HTR-8/SVneo (cell line): ENCODE measurements around the gene CLEC3B.
"Not testable (repeated sequence)": the region's sequence is repeated elsewhere in the genome, so short reads cannot be mapped to it uniquely, and the experiment has no call there.

ENCODE experiments used
- DNase-seq: peaks from one replicate; pipeline ENCODE4 v3.0.0; 2011; ENCODE audit warnings: low spot score, mixed read lengths; ENCODE audit not compliant: insufficient read length
- FAIRE-seq: peaks from 2 replicates; lab custom pipeline; 2011; peaks lifted over from hg19 to GRCh38; lab: Jason Lieb, UNC

CLEC3B gene

DNA sequence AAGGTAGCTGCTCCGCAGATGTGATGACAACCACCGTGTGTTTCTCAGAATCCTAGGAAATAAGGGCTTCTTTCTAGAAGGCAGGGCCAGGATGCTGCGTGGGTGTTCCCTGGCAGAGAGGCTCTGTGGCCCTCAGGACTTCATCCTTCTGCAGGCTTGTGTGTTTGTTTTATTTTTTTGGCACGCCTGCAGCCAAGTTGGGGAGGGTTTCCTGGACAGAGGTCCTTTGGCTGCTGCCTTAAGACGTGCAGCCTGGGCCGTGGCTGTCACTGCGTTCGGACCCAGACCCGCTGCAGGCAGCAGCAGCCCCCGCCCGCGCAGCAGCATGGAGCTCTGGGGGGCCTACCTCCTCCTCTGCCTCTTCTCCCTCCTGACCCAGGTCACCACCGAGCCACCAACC lies at the start of gene CLEC3B:
Gene CLEC3B (plus strand): TSS at position 266 of the 400 bp plus-strand sequence. CDS start 60 bp downstream, at position 326.
- FAIRE-seq (no peak), DNase-seq (no peak)

DNA sequence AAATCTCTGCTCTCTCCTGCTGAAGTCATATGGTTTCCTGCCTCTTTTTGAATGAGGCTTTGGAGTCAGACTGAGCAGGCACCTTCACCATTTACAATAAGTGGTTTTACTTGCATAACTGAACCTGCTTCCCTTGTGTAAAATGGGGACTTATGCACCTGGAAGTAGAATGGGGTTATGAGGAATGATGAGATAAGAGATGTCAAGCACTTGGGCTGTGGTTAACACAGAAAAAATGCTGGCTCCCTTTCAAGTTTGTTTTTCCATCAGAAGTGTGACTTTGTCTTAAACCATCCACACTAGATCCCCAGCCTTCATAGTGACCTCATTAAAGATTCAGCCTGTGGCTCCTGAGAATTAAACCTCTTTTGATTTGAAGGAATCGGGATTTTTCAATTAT lies 44.9 kb upstream of the CLEC3B start:
- no peak for FAIRE-seq

DNA sequence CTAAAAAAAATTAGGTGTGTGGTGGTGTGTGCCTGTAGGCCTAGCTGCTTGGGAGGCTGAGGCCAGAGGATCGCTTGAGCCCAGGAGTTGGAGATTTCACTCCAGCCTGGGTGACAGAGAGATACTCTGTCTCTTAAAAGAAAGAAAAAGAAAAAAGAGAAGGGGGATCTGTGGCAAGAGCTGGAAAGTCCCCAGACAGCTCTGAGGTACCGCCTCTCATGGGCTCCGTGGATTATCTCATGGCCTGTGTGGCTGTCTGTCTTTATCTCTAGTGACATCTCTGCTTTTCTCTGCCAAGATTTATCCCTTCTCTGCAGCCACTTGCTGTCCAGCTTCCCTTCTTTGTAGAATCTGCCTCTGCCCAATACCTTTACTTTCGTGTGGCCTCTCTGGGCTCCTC lies 44.4 kb upstream of the CLEC3B start:
- DNase-seq (no peak), FAIRE-seq (no peak)

More for the DNA sequence above, 44.9 kb upstream of the CLEC3B start:
- no peak for DNase-seq

- DNase-seq (no peak), FAIRE-seq (no peak)
Measured at GRCh38 chr3:44982817-44983216, 43.3 kb upstream of the CLEC3B start.

- DNase-seq: no peak
- FAIRE-seq: no peak
Measured at GRCh38 chr3:44983484-44983941, 42.6 kb upstream of the CLEC3B start.

DNA sequence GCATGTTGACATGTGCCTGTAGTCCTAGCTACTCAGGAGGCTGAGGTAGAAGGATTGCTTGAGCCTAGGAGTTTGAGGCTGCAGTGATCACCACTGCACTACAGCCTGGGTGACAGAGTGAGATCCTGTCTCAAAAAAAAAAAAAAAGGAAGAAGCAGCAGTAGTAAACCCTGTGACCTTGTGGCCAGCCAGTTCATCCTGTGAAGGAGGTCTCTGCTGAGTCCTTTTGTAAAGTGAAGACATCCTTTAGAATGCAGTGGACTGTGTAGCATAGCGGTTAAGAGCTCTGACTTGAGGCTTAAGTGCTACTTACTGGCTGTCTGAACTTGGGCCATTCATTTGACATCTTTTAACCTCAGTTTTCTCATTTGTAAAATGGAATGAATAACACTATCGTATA lies 41.8 kb upstream of the CLEC3B start:
- no peak for FAIRE-seq

DNA sequence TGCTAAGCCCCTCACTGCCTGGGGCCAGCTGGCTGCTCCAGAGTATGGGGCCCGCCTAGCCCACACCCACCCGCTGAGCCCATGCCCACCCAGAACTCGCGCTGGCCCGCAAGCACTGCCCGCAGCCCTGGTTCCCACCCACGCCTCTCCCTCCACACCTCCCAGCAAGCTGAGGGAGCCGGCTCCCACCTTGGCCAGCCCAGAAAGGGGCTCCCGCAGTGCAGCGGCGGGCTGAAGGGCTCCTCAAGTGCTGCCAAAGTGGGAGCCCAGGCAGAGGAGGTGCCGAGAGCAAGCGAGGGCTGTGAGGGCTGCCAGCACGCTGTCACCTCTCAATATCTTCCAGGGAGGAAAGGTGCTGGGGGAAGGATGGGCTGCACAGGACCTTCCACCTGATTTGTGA lies 39.8 kb upstream of the CLEC3B start:
- DNase-seq: not testable (repeated sequence)

More for the DNA sequence above, 41.8 kb upstream of the CLEC3B start:
- DNase-seq: no peak

DNA sequence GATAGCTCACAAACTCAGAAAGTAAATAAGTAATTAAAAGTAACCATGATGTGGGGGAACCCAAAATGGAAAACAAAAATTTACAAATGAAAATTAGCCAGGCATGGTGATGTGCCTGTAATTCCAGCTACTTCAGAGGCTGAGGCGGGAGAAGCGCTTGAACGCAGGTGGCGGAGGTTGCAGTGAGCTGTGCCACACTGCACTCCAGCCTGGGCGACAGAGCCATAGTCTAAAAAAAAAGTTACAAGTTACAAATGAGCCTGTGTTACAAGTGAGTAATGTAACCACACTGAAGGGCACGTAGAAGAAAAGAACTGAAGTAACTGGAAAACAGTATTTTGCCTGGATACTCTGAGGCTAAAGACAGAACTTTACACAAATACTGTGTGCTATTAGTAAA lies 38.8 kb upstream of the CLEC3B start:
- FAIRE-seq (no peak), DNase-seq (no peak)

More for the DNA sequence above, 39.8 kb upstream of the CLEC3B start:
- not testable (repeated sequence) for FAIRE-seq

DNA sequence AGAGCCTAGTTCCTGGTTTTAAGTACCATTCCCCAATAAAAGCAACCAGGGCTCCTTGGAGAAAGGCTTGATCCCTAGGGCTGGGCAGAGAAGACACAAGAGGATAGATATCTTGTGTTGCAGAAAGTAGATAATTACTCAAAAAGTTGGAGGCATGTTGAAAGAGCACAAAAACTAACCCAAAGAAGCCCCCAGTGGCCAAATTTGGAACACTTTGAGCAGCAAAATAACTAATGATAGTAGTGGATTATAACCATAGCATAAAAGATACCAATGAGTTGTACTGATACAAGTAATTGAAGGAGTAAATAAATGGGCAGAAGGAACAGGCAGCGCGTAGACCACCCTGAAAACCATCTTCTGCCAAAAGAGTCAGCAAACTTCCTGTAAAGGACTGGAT lies 38.0 kb upstream of the CLEC3B start:
- DNase-seq: no peak
- FAIRE-seq: no peak

DNA sequence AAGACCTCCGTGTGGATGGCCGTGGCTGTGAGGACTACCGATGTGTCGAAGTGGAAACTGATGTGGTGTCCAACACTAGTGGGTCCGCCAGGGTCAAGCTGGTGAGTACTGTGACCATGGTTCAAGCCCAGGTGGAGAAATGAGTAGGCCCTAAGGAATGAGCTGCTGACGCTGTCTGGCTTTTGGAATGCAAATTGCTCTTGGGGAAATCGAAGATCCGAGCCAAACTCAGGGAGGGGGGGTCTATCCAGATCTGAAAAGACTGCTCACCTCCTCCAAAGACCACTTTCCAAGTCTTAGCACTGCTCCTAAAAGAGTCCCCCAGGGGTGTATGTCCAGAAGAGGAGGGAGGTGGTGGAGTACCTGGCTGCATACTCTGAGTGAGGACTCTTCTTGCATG lies 37.0 kb upstream of the CLEC3B start:
- FAIRE-seq (no peak), DNase-seq (no peak)

DNA sequence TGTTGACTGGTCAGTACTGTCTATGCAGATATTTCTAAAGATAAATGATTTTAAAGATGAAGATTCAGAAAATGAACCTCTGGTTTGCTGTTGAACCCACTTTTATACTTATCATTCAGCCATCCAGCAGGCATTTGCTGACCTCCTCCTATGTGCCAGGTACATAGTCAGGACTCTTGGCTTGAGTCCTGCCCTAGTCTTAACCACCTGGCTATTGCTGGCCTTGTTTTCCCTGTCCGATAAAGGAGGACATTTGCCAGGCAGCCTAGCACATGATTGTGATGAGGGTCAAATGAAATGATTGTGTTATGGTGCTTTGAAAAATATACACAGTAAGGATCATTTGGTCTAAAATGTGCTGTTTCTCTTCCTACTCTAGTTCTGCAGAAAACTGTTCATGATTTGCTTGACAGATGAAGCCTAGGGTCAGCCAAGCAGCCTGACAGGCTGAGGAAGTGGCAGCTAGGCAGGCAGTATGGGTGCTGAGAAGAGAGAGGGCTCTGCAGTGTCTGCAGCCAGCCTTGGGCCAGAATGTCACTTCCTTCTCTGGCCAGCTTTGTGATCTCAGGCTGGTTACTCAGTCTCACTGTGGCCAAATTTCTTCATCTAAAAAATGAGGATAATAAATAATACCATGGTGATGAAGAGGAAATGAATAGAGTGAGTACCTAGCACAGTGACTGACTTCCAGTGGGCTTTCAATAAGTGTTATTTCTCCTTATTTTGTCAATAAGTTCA lies 36.3 kb upstream of the CLEC3B start:
- DNase-seq: no peak
- FAIRE-seq: no peak

DNA sequence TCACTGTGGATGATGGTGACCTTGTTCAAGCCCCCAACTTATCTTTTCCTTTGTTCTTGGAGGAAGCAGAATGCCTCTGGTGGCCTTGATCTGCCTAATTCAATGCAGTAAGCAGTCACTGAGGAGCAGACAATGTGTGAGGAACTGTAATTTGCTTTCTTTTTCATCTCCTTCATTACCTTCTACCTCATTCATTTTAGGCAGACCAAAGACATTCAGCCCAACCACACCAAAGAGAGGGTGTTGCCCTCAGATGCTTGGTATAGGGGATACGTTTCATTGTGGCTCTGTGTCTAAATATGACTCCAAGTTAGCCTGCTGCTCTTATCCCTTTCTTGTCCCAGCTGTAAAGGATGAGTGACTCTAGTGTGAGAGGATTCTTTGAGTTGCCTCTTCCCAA lies 34.8 kb upstream of the CLEC3B start:
- no peak for FAIRE-seq

DNA sequence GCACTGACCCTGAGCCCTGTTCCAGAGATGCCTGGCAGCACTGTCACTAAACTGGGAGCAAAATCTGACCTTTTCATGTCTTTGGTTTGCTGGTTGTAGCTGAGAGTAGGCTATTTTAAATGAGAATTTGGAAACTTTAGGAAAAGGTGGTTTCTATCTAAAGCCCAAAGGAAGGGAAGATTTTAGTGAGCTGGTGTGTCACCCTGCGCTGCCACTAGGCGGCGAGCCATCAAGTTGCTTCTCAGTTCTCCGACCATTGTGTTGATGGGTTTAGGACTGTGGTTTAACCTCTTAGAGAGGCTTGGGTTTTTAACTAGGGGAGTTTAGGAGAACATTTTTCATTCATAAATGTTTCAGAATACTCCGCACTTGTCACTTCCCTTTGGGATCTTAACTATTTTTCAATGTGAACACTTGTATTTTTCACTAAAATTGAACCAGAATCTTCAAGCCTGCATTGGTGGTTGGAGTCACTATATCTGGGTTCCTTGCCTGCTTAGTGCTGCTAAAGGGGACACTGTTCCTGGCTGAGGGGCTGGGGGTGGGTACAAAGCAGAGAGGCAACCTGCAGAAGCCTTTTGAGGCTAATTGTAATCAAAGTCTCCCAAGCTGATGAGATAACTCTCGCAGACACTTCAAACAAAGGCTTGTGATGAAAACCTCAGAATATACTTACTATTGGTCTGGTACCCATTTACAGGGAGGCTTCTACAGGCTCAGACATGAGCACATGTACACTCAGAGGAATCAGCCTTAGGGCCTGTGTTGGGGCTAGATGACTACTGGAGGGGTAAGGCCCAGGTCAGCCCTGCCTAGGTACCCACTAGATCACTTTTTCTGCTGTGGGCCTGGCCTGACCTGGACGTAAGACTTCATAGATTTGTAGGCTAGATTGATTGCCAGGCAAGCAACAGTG lies 33.3 kb upstream of the CLEC3B start:
- no peak for DNase-seq
- no peak for FAIRE-seq

More for the DNA sequence above, 34.8 kb upstream of the CLEC3B start:
- DNase-seq: no peak

DNA sequence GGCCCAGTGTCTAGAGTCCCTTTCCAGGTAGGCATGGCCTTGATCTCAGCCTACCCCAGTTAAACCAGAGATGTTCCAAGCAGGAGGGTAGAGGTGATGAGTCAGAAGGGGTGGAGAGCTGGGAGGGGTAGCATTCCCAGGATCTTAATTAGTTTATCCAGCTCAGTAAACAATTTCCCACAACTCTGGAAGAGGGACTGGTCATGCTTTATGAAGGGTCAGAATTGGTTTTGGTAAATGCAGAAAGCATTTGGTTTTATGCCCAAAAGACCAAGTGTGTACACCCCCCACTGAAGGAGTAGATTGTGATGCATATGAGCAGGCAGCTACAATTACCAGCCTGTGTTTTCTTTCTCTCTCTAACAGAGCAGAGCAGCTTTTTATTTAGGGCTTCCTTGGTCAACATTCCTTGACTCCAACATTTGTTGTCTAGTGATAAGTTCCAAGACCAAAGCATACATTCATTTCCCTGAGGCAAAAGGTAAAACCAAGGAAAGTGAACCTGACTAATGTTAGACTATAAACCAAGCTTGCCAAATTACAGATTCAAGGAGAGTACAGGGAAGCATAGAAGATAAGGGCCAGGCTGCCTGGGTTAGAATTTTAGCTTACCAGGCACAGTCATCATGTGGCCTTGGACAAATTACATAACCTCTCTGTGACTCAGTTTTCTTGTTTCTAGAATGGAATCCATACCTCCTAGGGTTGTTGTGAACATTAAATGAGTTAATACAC lies 32.5 kb upstream of the CLEC3B start:
- FAIRE-seq: no peak
- no peak for DNase-seq

DNA sequence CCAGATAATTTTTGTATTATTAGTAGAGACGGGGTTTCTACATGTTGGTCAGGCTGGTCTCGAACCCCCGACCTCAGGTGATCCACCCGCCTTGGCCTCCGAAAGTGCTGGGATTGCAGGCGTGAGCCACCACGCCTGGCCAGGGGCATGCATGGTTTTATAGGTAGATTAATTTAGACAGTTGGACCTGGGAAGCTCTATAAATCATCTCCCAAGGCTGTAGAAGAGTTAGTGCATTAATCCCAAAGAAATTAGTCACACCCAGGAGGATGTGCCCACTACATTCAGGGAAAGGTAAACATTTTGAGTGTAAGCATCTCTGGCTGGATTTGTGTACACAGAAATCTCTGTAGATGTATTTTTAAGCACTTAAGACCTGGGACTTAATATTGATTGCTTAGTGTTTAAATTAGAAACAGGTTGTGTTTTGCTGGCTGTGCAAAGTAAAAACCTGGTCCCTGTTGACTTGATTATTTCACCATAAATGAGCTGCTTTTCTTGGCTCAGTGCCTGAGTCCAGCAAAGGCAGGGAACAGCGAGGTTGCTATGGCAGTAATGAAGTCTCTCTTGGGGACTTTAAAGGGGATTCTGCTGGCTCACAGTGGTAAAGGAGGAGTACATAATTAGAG lies 30.8 kb upstream of the CLEC3B start:
- DNase-seq (no peak), FAIRE-seq (no peak)

GRCh38 chr3:44996556-44996969 lies 29.5 kb upstream of the CLEC3B start:
- FAIRE-seq: no peak
- no peak for DNase-seq

GRCh38 chr3:44999782-45000181 lies 26.3 kb upstream of the CLEC3B start:
- DNase-seq: no peak
- no peak for FAIRE-seq

DNA sequence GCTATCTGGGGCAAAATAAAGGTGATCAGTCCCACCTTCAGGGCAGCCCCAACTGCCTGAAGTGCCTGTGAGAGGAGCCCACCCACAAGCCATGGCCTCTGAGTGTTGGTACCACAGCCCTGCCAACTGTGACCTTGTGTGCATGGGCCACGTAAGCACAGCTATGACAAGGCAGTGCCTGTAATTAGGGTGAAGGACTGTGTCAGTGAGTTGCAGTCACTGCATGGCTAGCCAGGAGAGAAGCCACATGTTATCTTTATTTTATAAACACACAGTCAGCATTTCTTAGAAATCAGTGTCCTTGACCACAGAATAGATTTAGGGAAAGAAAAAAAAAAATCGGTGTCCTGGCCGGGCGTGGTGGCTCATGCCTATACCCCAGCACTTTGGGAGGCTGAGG lies 25.3 kb upstream of the CLEC3B start:
- FAIRE-seq (no peak), DNase-seq (no peak)

- FAIRE-seq: no peak
- no peak for DNase-seq
Measured at GRCh38 chr3:45001738-45002137, 24.4 kb upstream of the CLEC3B start.

DNA sequence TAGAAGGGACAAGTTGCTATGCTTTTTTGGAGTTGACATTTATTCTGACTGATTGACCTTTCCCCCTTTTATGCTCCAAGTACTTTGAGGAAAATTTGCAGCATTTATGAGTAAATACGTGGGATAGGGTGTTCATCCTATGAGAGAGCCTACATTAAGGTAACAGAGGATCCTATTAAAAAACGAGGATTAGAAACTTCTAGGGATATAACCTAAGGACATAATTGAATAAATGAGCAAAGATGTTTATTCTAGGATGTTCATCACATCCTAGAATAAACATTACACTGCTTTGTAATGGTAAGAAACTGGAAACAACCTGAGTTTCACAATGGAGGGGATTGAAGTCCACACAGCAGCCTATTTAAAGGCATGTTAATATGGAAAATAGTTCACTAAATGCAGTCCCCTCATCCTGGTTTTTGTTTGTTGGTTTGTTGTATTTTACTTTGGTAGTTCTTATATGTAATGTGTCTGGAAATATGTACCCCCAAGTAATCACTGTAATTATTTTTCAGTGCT lies 23.9 kb upstream of the CLEC3B start:
- FAIRE-seq (no peak), DNase-seq (no peak)
